Measurements from ENCODE around the gene GJA5.

The GJA5 gene

DNA sequence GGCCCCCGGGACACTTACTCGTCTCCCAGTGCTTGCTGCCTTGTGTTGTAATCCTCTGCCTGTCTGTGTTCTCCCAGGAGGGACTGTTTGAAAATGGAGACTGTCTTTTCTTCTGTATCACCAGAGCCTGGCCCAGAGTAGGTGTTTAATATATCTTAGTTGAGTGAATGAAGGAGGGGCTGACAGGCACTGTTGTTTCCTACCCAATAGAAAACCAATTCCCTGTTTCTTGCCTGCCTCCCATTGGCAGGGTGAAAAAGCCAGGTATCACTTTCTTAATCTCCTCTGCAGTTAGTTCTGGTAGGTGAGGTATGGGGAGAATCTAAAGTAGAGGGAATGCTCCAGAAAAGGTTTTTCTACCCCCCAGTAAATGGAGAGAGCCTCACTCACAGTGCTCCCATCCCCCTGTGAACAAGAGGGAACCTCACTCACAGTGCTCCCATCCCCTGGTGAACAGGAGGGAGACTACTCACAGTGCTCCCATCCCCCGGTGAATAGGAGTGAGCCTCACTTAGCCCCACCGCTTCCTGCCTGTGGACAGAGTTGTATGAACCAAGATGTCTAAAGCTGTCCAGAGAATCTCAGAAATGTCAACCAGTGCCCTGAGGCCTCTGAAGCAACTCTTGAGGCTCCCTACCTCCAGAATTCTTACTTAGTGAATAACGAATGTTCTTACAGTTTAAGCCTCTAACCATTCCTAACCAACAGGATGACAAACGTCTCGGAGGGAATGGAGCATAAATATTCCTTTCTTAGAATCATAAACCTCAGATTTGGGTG lies at the start of gene GJA5:
GJA5 (minus strand) TSS at position 122 of the 780 bp plus-strand sequence. CDS start 1,364 bp downstream, outside the sequence.
- Histone ChIP-seq H3K9me3 (ENCODE audit: control insufficient read depth in 2 of 2, low read length in 2 of 2) (no peaks in the 10 kb centered on the region), H3K27me3 (ENCODE audit: control insufficient read depth in 1 of 2, insufficient read depth in 2 of 2, low read length in 2 of 2) (peaks cover 0 to 9% of the 10 kb centered on the region in 2 donors), H3K4me3 (ENCODE audit: low read length in 2 of 2) (no peak within 1 kb of the TSS), H3K36me3 (ENCODE audit: control insufficient read depth in 2 of 2, insufficient read depth in 2 of 2, low read length in 2 of 2) (no peaks in the 10 kb centered on the region), H3K4me1 (ENCODE audit: control insufficient read depth, insufficient read depth, low read length) (peaks cover 2% of the 10 kb centered on the region), H3K27ac (ENCODE audit: low read length) (no peak within 1 kb of the TSS), H3K9ac (ENCODE audit: low read length in 2 of 2) (no peak within 1 kb of the TSS)

DNA sequence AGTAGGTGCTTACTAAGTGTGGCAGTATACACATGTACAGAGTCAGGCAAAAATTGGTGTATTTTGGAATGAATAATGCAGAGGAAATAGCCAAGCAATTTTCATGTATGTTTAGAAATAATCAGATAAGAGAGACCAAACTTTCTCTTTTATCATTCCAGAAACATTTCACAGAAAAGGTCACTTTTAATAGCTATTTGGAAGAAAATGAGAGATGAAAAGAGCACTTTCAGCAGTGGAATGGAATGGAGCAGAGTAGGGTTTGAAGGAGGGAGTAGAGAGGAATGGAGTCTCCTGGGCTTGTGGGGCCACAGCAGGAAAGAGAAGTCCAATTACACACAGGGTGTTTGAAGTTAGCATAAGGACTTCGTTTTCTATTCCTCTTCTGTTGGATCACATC lies 48.8 kb upstream of the GJA5 start:
- H3K27me3 ChIP-seq (ENCODE audit: control insufficient read depth in 1 of 2, insufficient read depth in 2 of 2, low read length in 2 of 2): no peaks in the 10 kb centered on the region
- H3K9me3 ChIP-seq (ENCODE audit: control insufficient read depth in 2 of 2, low read length in 2 of 2): no peaks in the 10 kb centered on the region
- no peaks in the 10 kb centered on the region for H3K4me1 ChIP-seq (ENCODE audit: control insufficient read depth, insufficient read depth, low read length)
- H3K9ac ChIP-seq (ENCODE audit: low read length in 2 of 2): no peak overlapping the region
- no peak overlapping the region for H3K27ac ChIP-seq (ENCODE audit: low read length)
- no peaks in the 10 kb centered on the region for H3K36me3 ChIP-seq (ENCODE audit: control insufficient read depth in 2 of 2, insufficient read depth in 2 of 2, low read length in 2 of 2)
- no peak overlapping the region for H3K4me3 ChIP-seq (ENCODE audit: low read length in 2 of 2)

DNA sequence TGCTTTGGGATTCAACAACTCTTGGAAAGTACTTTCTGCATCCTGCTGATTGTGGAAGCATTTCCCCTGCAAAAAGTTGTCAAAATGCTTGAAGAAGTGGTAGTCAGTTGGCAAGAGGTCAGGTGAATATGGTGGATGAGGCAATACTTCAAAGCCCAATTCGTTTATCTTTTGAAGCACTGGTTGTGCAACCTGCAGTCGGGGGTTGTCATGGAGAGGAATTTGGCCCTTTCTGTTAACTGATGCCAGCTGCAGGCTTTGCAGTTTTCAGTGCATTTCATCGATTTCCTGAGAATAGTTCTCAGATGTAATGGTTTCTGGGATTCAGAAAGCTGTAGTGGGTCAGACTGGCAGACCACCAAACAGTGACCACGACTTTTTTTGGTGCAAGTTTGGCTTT lies 47.6 kb upstream of the GJA5 start:
- no peak overlapping the region for H3K9ac ChIP-seq (ENCODE audit: low read length in 2 of 2)
- no peaks in the 10 kb centered on the region for H3K9me3 ChIP-seq (ENCODE audit: control insufficient read depth in 2 of 2, low read length in 2 of 2)
- no peaks in the 10 kb centered on the region for H3K27me3 ChIP-seq (ENCODE audit: control insufficient read depth in 1 of 2, insufficient read depth in 2 of 2, low read length in 2 of 2)
- no peak overlapping the region for H3K27ac ChIP-seq (ENCODE audit: low read length)
- H3K4me3 ChIP-seq (ENCODE audit: low read length in 2 of 2): no peak overlapping the region
- H3K36me3 ChIP-seq (ENCODE audit: control insufficient read depth in 2 of 2, insufficient read depth in 2 of 2, low read length in 2 of 2): no peaks in the 10 kb centered on the region
- H3K4me1 ChIP-seq (ENCODE audit: control insufficient read depth, insufficient read depth, low read length): no peaks in the 10 kb centered on the region

DNA sequence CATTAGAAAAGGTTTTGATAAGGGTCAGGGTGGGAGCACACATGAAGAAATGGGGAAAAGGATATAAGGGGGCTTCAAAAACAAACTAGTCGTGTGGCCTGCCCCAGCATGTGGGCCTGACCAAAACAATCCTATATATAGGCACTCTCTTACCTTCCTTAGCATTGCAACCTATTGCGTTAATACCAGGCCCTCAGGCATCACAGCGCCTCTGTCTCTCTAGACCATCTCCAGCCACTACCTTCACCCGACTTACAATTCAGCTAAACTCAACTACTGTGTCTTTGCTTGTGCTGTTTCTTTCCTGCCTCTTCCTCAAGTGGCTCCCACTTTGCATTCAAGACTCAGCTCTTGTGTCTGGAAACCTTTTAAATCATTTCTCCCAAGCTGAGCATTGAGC lies 47.0 kb upstream of the GJA5 start:
- Histone ChIP-seq H3K27ac (ENCODE audit: low read length) (no peak overlapping the region), H3K27me3 (ENCODE audit: control insufficient read depth in 1 of 2, insufficient read depth in 2 of 2, low read length in 2 of 2) (no peaks in the 10 kb centered on the region), H3K9ac (ENCODE audit: low read length in 2 of 2) (no peak overlapping the region), H3K4me3 (ENCODE audit: low read length in 2 of 2) (no peak overlapping the region), H3K36me3 (ENCODE audit: control insufficient read depth in 2 of 2, insufficient read depth in 2 of 2, low read length in 2 of 2) (no peaks in the 10 kb centered on the region), H3K9me3 (ENCODE audit: control insufficient read depth in 2 of 2, low read length in 2 of 2) (no peaks in the 10 kb centered on the region), H3K4me1 (ENCODE audit: control insufficient read depth, insufficient read depth, low read length) (no peaks in the 10 kb centered on the region)

DNA sequence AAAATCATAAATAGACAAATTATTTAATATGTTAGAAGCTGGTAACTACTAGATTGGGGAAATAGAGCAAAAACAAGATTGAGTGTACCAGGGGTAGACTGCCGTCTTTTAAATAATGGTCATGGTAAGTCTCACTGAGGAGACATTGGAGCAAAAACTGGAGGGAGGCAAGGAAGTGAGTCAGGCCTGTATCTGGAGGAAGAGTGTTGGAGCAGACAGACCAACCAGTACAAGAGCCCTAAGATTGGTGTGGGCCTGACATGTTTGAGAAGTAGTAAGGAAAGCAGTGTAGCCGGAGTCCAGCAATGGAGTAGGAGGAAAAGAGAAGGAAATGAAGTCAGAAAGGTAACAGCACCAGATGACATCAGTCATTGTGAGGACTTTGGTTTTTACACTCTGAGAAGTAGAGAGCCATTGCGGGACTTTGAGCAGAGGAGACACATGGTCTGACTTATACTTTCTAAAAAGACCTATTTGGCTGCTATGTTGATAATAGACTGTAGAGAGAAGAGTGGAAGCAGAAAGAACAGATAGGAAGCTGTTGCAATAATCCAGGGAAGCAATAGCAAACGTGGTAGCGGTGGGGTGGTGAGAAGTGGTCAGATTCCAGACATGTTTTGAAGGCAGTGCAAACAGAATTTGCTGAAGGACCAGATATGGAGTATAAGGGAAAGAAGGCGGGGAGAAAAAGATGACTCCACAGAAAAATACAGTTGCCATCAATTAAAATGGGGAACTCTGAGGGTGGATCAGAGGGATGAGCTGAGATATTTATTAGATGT lies 44.7 kb upstream of the GJA5 start:
- H3K4me3 ChIP-seq (ENCODE audit: low read length in 2 of 2): no peak overlapping the region
- H3K27me3 ChIP-seq (ENCODE audit: control insufficient read depth in 1 of 2, insufficient read depth in 2 of 2, low read length in 2 of 2): no peaks in the 10 kb centered on the region
- no peaks in the 10 kb centered on the region for H3K9me3 ChIP-seq (ENCODE audit: control insufficient read depth in 2 of 2, low read length in 2 of 2)
- no peak overlapping the region for H3K27ac ChIP-seq (ENCODE audit: low read length)
- no peaks in the 10 kb centered on the region for H3K4me1 ChIP-seq (ENCODE audit: control insufficient read depth, insufficient read depth, low read length)
- H3K9ac ChIP-seq (ENCODE audit: low read length in 2 of 2): no peak overlapping the region
- no peaks in the 10 kb centered on the region for H3K36me3 ChIP-seq (ENCODE audit: control insufficient read depth in 2 of 2, insufficient read depth in 2 of 2, low read length in 2 of 2)

DNA sequence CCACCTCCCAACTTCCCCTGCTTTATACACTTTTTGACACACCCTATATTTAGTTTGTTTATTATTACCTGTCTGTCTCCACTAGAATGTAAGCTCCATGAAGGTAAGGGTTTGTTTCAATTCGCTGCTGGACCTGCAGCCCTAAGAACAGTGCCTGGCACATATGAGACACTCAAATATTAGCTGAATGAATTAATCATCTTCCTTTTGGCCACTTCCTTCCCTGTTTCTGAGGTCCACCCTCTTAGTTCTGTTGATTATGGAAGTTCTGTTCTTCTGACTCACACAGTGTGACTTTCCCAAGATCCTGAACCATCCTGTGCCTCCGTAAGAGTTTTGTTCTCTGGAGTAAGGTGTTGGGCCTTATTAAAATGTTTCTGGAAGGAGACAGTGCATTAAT lies 40.4 kb upstream of the GJA5 start:
- Histone ChIP-seq H3K9me3 (ENCODE audit: control insufficient read depth in 2 of 2, low read length in 2 of 2) (no peaks in the 10 kb centered on the region), H3K27me3 (ENCODE audit: control insufficient read depth in 1 of 2, insufficient read depth in 2 of 2, low read length in 2 of 2) (no peaks in the 10 kb centered on the region), H3K27ac (ENCODE audit: low read length) (no peak overlapping the region), H3K9ac (ENCODE audit: low read length in 2 of 2) (no peak overlapping the region), H3K4me1 (ENCODE audit: control insufficient read depth, insufficient read depth, low read length) (no peaks in the 10 kb centered on the region), H3K4me3 (ENCODE audit: low read length in 2 of 2) (no peak overlapping the region), H3K36me3 (ENCODE audit: control insufficient read depth in 2 of 2, insufficient read depth in 2 of 2, low read length in 2 of 2) (no peaks in the 10 kb centered on the region)

DNA sequence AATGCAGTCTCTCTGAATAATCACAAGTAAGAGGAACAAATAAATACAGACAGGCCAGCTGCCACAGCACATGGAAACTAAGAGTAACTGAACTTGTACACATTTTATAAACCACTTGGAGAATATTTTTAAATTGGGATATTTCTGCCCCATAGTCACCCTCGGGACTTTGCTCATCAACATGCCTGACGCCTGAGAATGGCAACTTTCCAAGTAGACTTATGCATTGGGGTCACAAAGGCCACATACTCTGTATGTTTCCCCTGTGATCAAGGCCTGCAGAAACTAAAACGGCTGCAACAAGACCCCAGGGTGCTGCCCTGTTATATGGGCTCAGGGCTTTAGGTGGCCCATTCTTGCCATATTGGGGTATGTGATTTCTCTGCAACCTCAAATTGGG lies 38.3 kb upstream of the GJA5 start:
- Histone ChIP-seq H3K27me3 (ENCODE audit: control insufficient read depth in 1 of 2, insufficient read depth in 2 of 2, low read length in 2 of 2) (no peaks in the 10 kb centered on the region), H3K9ac (ENCODE audit: low read length in 2 of 2) (no peak overlapping the region), H3K9me3 (ENCODE audit: control insufficient read depth in 2 of 2, low read length in 2 of 2) (no peaks in the 10 kb centered on the region), H3K27ac (ENCODE audit: low read length) (no peak overlapping the region), H3K36me3 (ENCODE audit: control insufficient read depth in 2 of 2, insufficient read depth in 2 of 2, low read length in 2 of 2) (no peaks in the 10 kb centered on the region), H3K4me3 (ENCODE audit: low read length in 2 of 2) (no peak overlapping the region), H3K4me1 (ENCODE audit: control insufficient read depth, insufficient read depth, low read length) (no peaks in the 10 kb centered on the region)

DNA sequence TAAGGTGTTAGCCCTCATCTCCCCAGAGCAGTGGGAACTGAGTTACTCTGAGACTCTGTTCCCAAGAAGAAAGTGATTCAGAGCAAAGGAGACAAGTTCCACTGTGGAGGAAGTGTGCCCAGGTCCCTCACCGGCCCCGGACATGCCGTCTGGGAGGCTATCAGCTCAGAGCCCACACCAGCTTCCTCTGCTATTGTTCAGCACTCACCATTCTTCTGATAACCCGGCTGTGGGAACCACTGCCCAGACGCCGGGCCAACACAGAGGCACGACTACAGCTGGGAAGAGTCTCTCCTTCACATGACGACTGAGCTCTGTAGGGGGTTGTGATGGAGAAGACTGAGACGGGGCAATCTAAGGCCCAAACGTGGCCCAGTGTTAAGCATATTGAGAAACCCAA lies 34.2 kb upstream of the GJA5 start:
- Histone ChIP-seq H3K4me3 (ENCODE audit: low read length in 2 of 2) (no peak overlapping the region), H3K4me1 (ENCODE audit: control insufficient read depth, insufficient read depth, low read length) (no peaks in the 10 kb centered on the region), H3K9me3 (ENCODE audit: control insufficient read depth in 2 of 2, low read length in 2 of 2) (no peaks in the 10 kb centered on the region), H3K36me3 (ENCODE audit: control insufficient read depth in 2 of 2, insufficient read depth in 2 of 2, low read length in 2 of 2) (no peaks in the 10 kb centered on the region), H3K9ac (ENCODE audit: low read length in 2 of 2) (no peak overlapping the region), H3K27ac (ENCODE audit: low read length) (no peak overlapping the region), H3K27me3 (ENCODE audit: control insufficient read depth in 1 of 2, insufficient read depth in 2 of 2, low read length in 2 of 2) (no peaks in the 10 kb centered on the region)

DNA sequence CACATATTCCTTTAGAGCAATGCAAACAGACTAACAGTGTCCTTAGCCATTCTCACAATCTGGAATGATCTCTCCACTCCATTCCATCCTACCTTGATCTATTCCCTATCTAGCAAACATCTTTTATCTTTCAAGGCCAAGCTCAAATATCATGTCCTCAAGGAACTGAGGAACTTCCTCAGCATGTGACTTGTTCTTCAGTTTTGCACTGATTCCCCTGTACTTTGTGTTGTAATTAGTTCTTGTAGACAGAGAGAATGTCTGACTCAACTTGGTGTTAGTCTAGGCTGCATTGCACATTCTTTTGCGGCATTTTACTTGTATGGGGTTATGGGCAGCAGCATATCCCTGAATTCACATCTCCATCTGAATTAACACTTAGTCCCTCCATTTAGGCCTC lies 31.5 kb upstream of the GJA5 start:
- Histone ChIP-seq H3K4me1 (ENCODE audit: control insufficient read depth, insufficient read depth, low read length) (no peaks in the 10 kb centered on the region), H3K4me3 (ENCODE audit: low read length in 2 of 2) (no peak overlapping the region), H3K36me3 (ENCODE audit: control insufficient read depth in 2 of 2, insufficient read depth in 2 of 2, low read length in 2 of 2) (no peaks in the 10 kb centered on the region), H3K27me3 (ENCODE audit: control insufficient read depth in 1 of 2, insufficient read depth in 2 of 2, low read length in 2 of 2) (no peaks in the 10 kb centered on the region), H3K27ac (ENCODE audit: low read length) (no peak overlapping the region), H3K9me3 (ENCODE audit: control insufficient read depth in 2 of 2, low read length in 2 of 2) (no peaks in the 10 kb centered on the region), H3K9ac (ENCODE audit: low read length in 2 of 2) (no peak overlapping the region)

DNA sequence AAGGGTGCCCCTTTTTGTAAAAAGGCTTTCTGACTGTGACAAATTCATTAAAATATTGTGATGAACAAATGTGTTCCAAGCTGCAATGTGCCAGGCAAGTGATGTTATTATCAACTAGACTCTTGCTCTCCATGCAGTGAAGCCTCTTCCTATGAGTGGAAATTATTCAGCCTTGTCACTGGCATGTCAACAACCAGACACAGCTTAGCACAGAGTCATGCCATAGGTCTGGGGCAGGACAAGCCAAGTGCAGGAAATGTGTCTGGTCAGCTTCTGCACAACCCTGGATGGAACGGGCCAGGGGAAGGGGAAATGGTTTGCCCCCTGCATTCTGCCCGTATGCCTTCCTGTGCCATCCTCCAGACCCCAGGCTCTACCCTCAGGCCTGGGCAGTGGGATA lies 27.4 kb upstream of the GJA5 start:
- Histone ChIP-seq H3K9me3 (ENCODE audit: control insufficient read depth in 2 of 2, low read length in 2 of 2) (no peaks in the 10 kb centered on the region), H3K27ac (ENCODE audit: low read length) (no peak overlapping the region), H3K9ac (ENCODE audit: low read length in 2 of 2) (no peak overlapping the region), H3K27me3 (ENCODE audit: control insufficient read depth in 1 of 2, insufficient read depth in 2 of 2, low read length in 2 of 2) (peaks cover 0 to 2% of the 10 kb centered on the region in 2 donors), H3K36me3 (ENCODE audit: control insufficient read depth in 2 of 2, insufficient read depth in 2 of 2, low read length in 2 of 2) (no peaks in the 10 kb centered on the region), H3K4me3 (ENCODE audit: low read length in 2 of 2) (no peak overlapping the region), H3K4me1 (ENCODE audit: control insufficient read depth, insufficient read depth, low read length) (no peaks in the 10 kb centered on the region)

DNA sequence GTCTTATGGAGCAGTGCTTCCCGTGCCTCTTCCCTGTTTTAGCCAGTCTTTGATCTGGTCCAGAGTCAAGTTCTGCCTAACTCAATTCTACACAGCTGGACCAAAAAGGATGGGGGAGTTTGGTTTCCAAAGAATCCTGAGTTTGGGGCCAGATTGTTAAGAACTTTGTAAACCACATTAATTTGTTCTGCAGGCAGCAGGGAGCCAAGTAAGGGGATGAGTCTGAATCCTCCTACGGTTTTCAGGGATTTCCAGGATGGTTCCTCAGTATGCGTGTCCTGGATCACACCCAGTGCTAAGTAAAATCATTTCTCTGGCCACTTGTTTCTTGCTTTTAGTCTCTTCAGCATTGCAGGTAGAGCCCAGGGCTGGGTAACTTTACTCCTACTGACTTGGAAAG lies 26.1 kb upstream of the GJA5 start:
- no peaks in the 10 kb centered on the region for H3K36me3 ChIP-seq (ENCODE audit: control insufficient read depth in 2 of 2, insufficient read depth in 2 of 2, low read length in 2 of 2)
- no peaks in the 10 kb centered on the region for H3K9me3 ChIP-seq (ENCODE audit: control insufficient read depth in 2 of 2, low read length in 2 of 2)
- no peak overlapping the region for H3K9ac ChIP-seq (ENCODE audit: low read length in 2 of 2)
- no peak overlapping the region for H3K27ac ChIP-seq (ENCODE audit: low read length)
- H3K27me3 ChIP-seq (ENCODE audit: control insufficient read depth in 1 of 2, insufficient read depth in 2 of 2, low read length in 2 of 2): peaks cover 0 to 4% of the 10 kb centered on the region in 2 donors
- no peak overlapping the region for H3K4me3 ChIP-seq (ENCODE audit: low read length in 2 of 2)
- H3K4me1 ChIP-seq (ENCODE audit: control insufficient read depth, insufficient read depth, low read length): no peaks in the 10 kb centered on the region

Measured in stomach smooth muscle (tissue), 2 donors.